Stimulated activated CD4-positive, alpha-beta T cell treated with anti-CD3 and anti-CD28 coated beads, Interleukin-1b, Interleukin-23, amount 100 ng/mL, for 48 hours (primary cell): ENCODE results near the gene HES2.
"Not testable (repeated sequence)": the region's sequence is repeated elsewhere in the genome, so short reads cannot be mapped to it uniquely, and the experiment has no call there.

ENCODE experiments used
- DNase-seq: peaks from one replicate; pipeline ENCODE4 v3.0.0-alpha.2; 2020

Gene HES2, protein sequence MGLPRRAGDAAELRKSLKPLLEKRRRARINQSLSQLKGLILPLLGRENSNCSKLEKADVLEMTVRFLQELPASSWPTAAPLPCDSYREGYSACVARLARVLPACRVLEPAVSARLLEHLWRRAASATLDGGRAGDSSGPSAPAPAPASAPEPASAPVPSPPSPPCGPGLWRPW

GRCh38 chr1:6419804-6420453, at the start of gene HES2:
Gene HES2, minus strand, starts transcription at chr1:6419919. Its CDS starts 99 bp downstream, at chr1:6419820.
- no peak for DNase-seq

DNA sequence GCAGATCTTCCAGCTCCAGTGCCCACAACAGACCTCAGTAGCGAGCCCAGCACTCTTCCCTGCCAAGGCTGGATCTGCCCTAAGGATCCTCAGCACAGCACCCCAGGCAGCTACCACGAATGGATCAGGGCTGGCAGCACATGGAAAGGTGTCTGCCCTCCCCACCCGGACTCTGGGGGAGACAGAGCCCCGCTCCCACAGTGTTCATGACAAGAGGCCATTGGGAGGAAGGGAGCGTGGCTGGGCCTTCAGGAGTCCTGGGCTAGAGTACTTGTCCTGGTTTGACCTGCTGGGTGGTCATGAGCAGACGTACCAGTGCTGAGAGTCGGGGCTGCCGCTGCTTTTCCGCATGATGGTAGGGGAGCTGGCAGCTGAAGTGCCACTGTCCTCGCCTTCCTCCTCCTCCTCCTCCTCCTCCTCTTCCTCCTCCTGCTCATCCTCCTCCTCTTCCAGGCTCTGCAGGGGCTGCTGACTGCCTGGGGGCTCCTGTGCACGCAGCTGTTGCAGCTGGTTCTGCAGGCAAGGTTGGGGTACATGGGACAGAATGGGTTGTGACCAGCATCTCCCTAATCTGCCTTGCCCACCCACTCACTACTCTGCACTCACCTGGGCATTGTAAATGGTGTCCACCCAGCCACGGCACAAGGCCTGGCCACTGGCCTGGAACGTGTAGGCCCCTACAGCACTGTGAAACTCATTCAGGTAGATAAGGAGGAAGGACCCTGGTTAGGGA, 49.2 kb upstream of the HES2 start:
- DNase-seq: no peak

GRCh38 chr1:6467744-6468688, 48.3 kb upstream of the HES2 start:
- no peak for DNase-seq

DNA sequence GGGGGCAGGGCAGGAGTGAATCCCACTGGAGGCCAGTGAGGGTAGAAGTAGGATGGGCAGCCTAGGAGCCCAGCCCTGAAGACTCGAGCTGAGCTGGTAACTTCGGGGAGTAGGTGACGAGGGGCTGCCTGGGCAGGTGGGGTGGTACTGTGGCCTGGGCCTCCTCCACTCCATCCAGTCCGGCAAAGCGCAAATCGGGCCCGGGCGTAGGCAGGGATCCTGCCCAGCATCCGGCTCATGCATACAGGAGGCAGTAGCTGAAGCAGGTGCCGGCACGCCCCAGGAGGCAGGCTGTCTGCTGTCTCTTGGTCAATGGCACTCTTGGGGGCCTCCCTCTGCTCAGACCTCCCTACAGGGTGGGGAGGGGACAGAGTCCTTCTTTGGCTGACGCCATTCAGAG, 47.5 kb upstream of the HES2 start:
- no peak for DNase-seq

DNA sequence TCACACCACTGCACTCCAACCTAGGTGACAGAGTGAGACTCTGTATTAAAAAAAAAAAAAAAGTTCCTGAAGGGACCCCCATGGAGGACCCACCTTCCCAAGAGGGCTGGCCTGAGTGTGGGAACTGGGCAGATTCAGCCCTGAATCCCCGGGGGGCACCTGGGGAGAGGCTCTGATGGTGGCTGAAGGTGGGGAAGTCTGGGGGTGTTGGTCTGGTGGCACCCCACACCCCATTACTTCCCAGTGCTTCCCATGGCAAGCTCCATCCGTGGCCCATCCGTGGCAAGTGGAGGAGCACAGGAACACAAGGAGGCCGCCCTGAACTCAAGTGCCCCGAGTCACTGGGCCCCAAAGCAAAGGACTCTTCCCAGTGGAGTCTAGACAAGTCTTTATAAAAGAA, 47.0 kb upstream of the HES2 start:
- DNase-seq: no peak

DNA sequence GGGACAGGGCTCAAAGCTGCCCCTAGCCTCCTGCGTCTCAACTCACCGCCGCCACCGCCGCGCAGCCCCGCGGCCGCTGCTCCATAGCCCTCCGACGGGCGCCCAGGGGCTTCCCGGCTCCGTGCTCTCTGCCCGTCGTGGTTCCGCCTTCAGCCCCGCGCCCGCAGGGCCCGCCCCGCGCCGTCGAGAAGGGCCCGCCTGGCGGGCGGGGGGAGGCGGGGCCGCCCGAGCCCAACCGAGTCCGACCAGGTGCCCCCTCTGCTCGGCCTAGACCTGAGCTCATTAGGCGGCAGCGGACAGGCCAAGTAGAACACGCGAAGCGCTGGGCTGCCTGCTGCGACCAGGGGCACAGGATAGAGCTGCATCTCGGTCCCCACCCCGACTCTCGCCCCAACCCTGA, 46.3 kb upstream of the HES2 start, which contains the start of gene TNFRSF25:
Gene TNFRSF25, minus strand, starts transcription at position 151 of the 400 bp plus-strand sequence. Its CDS starts 66 bp downstream, at position 85.
- DNase-seq: peak; percentile 50

DNA sequence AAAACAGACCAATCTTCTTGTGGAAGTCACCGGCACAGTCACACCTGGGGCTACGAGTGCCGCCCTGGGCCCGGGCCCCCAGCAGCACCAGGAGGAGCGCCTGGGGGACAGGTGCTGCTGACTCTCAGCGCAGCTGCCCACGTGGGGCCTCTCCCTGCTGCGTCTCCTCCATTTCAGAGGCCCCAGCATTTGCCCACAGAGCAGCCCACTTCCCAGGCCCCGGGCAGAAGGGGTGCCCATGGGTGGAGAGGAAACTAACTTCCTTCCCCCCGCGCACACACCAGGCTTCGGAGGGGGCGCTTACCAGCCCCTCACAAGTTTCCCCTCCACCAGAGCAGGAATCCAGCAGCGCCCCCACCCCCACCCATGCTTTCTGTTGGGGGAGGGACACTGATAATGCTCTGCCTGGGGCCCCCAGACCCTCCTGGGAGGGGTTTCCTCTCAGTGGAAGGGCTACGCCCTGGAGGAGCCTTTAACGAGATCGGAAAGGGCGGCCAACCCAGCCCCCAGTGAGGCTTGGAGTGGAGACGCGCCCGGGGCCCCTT, 45.8 kb upstream of the HES2 start:
- DNase-seq: peak; percentile 54

- no peak for DNase-seq
Observed at GRCh38 chr1:6464915-6465314, 45.2 kb upstream of the HES2 start.

DNA sequence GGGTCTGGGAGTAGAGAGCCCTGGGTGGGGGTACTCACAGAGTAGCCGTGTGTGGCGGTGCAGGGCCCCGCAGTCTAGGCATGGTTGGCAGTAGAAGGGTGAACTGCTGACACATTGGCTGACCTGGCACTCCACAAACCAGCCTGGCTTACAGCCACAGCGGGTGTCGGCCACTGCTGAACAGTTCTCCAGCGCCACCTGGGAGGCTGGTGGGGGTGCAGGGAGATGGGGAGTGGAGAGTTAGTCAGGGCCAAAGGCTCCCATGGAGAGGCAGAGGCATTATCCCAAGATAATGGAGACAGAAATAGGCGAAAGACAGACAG, 44.8 kb upstream of the HES2 start:
- peak; percentile 45 for DNase-seq

- no peak for DNase-seq
Observed at GRCh38 chr1:6463120-6463412, 43.3 kb upstream of the HES2 start.

DNA sequence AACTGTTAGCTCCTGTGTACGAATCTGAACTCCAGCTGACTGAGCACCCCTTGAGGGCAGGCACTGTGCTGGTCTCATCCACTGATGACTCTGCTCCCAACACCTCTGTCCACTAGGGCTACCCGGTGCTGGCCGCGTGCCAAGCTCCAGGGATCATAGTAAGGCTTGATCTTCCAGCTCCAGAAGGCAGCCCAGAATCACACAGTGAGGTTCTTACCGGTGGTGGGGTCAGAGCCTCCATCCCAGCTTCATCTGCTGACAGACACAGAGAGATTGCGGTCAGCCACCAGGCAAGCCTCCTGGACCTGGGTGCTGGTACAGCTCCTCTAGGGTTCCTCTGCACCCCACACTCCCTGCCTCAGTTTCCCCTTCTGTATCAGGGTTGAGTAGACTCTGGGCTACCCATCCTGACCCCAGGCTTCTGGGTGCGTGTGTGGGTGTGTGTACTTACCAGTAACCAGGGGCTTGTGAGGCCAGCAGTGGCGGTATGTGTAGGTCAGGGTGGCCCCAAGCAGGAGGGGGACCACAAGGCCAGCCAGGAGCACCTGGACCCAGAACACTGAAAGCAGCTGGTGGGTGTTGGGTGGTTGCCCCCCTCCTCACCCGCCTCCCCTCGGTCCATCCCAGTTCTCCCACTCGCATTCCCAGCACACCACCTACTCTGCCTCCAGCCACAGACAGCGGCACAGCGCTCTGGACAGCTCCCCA, 42.8 kb upstream of the HES2 start:
- no peak for DNase-seq

GRCh38 chr1:6461538-6462411, 42.1 kb upstream of the HES2 start:
- DNase-seq: no peak

GRCh38 chr1:6461051-6461530, 41.4 kb upstream of the HES2 start:
- no peak for DNase-seq

DNA sequence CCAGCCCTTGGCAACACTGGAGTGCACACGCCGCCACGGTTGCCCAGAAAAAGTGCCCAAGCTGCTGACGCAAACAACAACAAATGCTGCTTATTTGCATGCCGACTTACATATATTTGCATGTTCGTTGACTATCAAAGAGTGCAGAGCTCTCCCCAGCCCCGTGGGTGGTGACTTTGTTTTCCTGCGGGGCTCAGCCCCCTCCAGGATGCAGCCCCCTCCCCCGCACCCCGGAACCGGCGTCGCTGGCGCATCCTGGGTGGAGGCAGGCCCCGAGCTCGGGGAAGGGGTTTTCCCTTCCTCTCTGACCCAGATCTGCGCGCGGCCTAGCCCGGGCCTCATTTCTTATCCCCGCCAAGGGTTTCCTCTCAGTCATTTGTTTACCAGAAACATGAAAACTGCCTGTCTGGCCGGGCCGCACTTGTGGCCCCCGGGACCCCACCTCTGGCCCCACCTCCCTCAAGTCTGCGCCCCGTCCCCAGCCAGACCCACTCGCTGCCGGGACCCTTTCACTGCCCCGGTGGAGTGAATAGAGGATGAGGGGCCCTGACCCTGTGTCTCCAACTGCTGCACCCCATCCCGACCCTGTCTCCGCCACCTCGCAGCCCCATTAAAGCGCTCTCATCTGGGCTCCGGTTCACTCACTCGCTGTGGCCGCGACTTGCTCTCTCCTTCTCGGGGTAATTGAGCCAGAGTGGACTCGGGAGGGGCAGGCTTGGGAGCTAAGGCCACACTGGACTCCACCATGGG, 40.8 kb upstream of the HES2 start:
- DNase-seq: peak; percentile 83

DNA sequence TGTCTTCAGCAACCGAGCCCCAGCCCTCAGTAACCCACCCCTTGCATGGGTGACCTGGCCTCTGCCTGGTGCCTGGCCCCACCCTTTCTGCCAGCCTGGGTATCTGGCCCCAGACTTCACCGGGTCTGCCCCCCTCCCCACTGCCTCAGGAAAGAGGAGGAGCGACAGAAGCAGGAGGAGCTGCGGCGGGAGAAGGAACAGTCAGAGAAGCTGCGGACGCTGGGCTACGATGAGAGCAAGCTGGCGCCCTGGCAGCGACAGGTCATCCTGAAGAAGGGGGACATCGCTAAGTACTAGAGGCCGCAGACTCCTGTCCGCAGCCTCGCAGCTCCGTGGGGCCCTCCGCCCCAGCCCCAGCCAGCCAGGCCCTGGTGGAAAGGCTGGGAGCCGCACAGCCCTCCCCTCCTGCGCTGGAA, 40.1 kb upstream of the HES2 start:
- DNase-seq: peak; percentile 37

DNA sequence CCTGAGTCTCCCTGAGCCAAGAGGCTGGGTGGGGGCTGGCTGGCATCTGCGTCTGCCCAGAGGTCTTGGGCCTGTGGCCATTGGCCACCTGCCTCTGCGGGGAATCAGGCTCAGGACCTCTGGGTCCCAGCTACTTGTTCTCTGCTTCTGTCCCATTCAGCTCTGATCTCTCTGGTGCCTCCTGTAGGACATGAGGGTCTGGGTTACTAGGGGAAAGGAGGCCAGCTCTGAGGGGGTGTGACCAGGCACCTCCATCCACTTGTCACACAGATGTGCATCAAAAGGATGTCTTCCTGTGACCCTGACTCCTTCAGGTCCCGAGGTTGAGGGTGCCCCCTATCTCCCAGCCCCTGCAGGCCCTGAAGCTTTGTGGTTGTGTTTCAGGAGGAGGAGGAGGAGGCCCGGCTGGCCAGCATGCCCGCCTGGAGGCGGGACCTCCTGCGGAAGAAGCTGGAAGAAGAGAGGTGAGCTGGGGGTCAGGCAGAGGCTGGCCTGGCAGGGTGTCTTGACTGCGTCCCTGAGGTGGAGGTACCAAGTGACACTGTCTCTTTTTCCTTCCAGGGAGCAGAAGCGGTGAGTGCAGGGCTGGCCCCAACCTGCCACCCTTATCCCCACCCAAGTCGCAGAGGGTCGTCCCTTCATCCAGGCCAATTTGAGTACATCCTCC, 37.2 kb upstream of the HES2 start:
- DNase-seq: no peak

GRCh38 chr1:6455752-6456520, 36.2 kb upstream of the HES2 start:
- DNase-seq: not testable (repeated sequence)

DNA sequence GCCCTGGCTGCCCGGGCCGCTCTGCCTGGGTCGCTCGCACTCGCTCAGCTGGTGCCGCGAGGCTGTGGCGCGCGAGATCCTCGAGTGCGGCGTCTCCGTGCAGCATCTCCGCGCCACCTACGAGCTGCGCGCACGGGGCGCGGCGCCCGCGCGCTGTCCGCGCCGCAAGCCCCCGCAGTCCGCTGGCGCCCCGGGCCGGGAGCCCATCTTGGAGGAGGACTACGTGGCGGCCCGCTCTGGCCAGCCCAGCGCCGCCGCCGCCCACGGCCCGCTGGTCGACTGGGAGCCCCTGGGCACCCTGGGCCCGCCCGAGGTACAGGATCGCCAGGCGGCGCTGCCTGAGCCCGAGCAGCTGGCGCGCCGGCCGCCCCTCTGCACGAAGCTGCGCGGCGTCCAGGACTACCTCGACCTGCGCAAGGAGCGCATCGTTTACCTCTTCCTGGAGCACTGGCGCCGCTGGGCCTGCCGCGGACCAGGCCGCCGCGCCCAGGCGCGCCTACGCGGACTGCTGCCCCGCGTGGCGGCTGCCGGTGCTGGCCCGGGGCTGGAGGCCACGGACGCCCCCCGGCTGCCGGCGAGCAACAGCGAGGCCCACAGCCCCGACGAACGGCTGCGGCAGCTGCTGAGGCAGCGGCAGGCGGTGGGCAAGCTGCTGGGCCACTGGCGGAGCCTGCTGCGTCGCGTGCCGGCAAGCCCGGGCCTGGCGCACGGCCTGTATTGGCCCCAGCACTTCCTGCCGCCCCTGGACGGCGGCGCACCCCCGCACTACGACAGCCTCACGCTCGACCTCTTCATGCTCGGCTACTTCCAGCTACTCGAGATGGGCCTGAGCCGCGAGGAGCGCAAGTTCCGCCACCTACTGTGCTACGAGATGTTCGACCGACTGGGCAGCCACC, 35.4 kb upstream of the HES2 start:
- no peak for DNase-seq
